Caco-2 (cell line): Measurements from ENCODE around the gene ANGPTL1. TPM values are rescaled to one million over a fixed set of nuclear protein-coding genes. Genes with fewer than 3 reads are reported as not detected.
A peak's percentile ranks its signal among the peaks of the same experiment; 100 is the strongest.

Experiments
- BruUV-seq: library from RNA; stranded (reverse); fragments of 400-500 nt; replicated peaks from 2 replicates; lab custom pipeline; 2021; lab: Mats Ljungman, UMichigan
- CTCF ChIA-PET: fragments of 300-600 bp; sonication (Branson Sonifier 250); formaldehyde crosslinking; loops from one replicate; lab custom pipeline; 2022; ENCODE audit warnings: antibody characterized with exemption; lab: Charles Lee
- POLR2A ChIA-PET: fragments of 300-600 bp; sonication (Branson Sonifier 250); formaldehyde crosslinking; loops from one replicate; lab custom pipeline; 2022; ENCODE audit warnings: antibody characterized with exemption; lab: Charles Lee
- DNase-seq, 2 experiments: peaks; one replicate each; pipeline versions ENCODE4 v3.0.0 to v3.0.0-alpha.2; 2020 to 2022
- H3K27me3 ChIP-seq: replicated peaks from 2 replicates; pipeline ENCODE4 v1.6.0; 2011; ENCODE audit warnings: low read length; ENCODE audit not compliant: control insufficient read depth, insufficient read depth
- H3K36me3 ChIP-seq: 2 replicates; pipeline ENCODE4 v1.5.1; 2011; ENCODE audit warnings: low read length; ENCODE audit not compliant: control insufficient read depth, insufficient read depth
- H3K4me1 ChIP-seq: fragments of 250-450 bp; sonication (Bioruptor Pico); 2 replicates; pipeline ENCODE4 v1.5.1; 2020; ENCODE audit warnings: mild to moderate bottlenecking
- H3K4me3 ChIP-seq: 2 replicates; pipeline ENCODE4 v1.5.1; 2011; ENCODE audit warnings: low read depth, mild to moderate bottlenecking, control low read depth, low read length
- H3K9me3 ChIP-seq: fragments of 250-450 bp; sonication (Bioruptor Pico); 2 replicates; pipeline ENCODE4 v1.5.1; 2020; ENCODE audit warnings: mild to moderate bottlenecking, moderate library complexity
- H3K27ac Mint-ChIP-seq: one replicate; pipeline ENCODE4 v1.8.0; 2022; ENCODE audit warnings: mixed read lengths; ENCODE audit not compliant: unreplicated experiment
- H3K27me3 Mint-ChIP-seq: one replicate; pipeline ENCODE4 v1.8.0; 2022; ENCODE audit warnings: mixed read lengths; ENCODE audit not compliant: insufficient read depth, unreplicated experiment
- H3K36me3 Mint-ChIP-seq: one replicate; pipeline ENCODE4 v1.8.0; 2022; ENCODE audit warnings: mild to moderate bottlenecking, mixed read lengths; ENCODE audit not compliant: insufficient read depth, unreplicated experiment
- H3K4me1 Mint-ChIP-seq: one replicate; pipeline ENCODE4 v1.8.0; 2022; ENCODE audit warnings: low read depth, mixed read lengths; ENCODE audit not compliant: unreplicated experiment
- H3K4me3 Mint-ChIP-seq: one replicate; pipeline ENCODE4 v1.8.0; 2022; ENCODE audit warnings: mild to moderate bottlenecking, moderate library complexity, mixed read lengths; ENCODE audit not compliant: unreplicated experiment
- H3K9me3 Mint-ChIP-seq: one replicate; pipeline ENCODE4 v1.8.0; 2022; ENCODE audit warnings: mixed read lengths; ENCODE audit not compliant: unreplicated experiment
- intact Hi-C: fragments of 100-400 bp; cut with micrococcal nuclease; formaldehyde crosslinking; loops from one replicate; pipeline ENCODE4 v1.10.0; 2022; ENCODE audit not compliant: unreplicated experiment
- total RNA-seq: library from RNA; stranded (reverse); gene quantifications from 2 replicates; pipeline ENCODE4 v1.2.3, GENCODE V29; 2022
- TF ChIP-seq, protein P1 (sequence below), 2 experiments: fragments of 200-600 bp in 1 of 2; IDR thresholded peaks; 1 replicate in 1 of 2; 2 replicates in 1 of 2; pipeline versions ENCODE4 v1.5.1 to v1.8.0; 2011 to 2022; ENCODE audit warnings: antibody characterized with exemption in 1 of 2, control low read depth in 1 of 2, inconsistent platforms in 1 of 2, low read depth in 1 of 2, low read length in 1 of 2, mild to moderate bottlenecking in 1 of 2, moderate library complexity in 1 of 2; ENCODE audit not compliant: insufficient read depth in 1 of 2, severe bottlenecking in 1 of 2, unreplicated experiment in 1 of 2

Gene ANGPTL1
- total RNA-seq, 1 experiment from 2014 or later = not detected

DNA sequence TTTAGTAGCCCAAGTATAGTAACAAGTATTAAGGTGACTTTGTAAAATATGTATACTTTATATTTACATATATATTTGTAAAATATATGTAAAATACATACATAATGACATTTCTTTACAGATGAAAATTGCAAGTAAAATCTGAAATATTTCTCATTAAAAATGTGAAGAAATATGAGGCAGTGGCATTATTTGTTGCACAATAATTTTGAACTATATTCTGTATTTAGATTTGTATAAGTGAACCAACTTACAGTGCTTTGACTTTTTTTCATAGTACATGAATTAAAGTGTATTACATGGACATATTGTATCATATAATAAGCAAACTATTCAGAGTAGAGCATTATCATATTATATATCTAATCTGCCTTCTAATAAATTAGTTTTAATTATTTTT lies 60.3 kb downstream of the ANGPTL1 start:
- H3K27me3 Mint-ChIP-seq = no peaks in the 10 kb centered on the region
- intact Hi-C loops = no loop called here
- Histone ChIP-seq H3K4me1 (peaks cover 5% of the 10 kb centered on the region), H3K4me3 (no peak overlapping the region), H3K9me3 (no peaks in the 10 kb centered on the region), H3K27me3 (no peaks in the 10 kb centered on the region), H3K36me3 (no peaks in the 10 kb centered on the region)
- TF ChIP-seq, protein P1, sequence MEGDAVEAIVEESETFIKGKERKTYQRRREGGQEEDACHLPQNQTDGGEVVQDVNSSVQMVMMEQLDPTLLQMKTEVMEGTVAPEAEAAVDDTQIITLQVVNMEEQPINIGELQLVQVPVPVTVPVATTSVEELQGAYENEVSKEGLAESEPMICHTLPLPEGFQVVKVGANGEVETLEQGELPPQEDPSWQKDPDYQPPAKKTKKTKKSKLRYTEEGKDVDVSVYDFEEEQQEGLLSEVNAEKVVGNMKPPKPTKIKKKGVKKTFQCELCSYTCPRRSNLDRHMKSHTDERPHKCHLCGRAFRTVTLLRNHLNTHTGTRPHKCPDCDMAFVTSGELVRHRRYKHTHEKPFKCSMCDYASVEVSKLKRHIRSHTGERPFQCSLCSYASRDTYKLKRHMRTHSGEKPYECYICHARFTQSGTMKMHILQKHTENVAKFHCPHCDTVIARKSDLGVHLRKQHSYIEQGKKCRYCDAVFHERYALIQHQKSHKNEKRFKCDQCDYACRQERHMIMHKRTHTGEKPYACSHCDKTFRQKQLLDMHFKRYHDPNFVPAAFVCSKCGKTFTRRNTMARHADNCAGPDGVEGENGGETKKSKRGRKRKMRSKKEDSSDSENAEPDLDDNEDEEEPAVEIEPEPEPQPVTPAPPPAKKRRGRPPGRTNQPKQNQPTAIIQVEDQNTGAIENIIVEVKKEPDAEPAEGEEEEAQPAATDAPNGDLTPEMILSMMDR (IDR thresholded peaks at IDR 0.05; ENCODE audit: insufficient read depth in 1 of 2, low read depth in 1 of 2, low read length in 1 of 2, severe bottlenecking in 1 of 2, unreplicated experiment in 1 of 2) = no peak
- DNase-seq = no peak
- H3K4me3 Mint-ChIP-seq = no peak overlapping the region
- ChIA-PET CTCF (no interaction called here), POLR2A (no interaction called here)
- H3K36me3 Mint-ChIP-seq = peaks cover 10% of the 10 kb centered on the region
- no peaks in the 10 kb centered on the region for H3K9me3 Mint-ChIP-seq
- H3K27ac Mint-ChIP-seq = no peak overlapping the region
- H3K4me1 Mint-ChIP-seq = peaks cover 14% of the 10 kb centered on the region
- BruUV-seq = no TSS peak

DNA sequence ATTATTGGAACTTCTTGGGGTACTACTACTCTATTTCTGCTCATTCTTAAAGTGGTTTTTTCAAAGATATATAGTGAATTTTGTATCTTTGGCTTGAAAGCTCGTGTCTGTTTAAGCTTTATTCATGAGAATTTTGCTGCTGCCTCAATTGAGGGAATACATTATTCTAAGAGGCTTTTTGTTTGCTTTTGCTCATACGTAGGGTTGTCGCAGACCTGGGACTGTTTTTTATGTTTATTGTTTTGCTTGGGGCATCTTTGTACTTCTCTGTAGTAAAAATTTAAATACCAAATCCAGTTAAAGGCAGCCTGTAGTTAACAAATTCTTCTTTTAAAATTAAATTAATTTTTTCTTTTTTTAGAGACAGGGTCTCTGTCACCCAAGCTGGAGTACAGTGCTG lies 62.3 kb downstream of the ANGPTL1 start:
- ChIA-PET POLR2A (no interaction called here), CTCF (no interaction called here)
- H3K4me3 Mint-ChIP-seq = no peak overlapping the region
- no peak for DNase-seq
- no peak overlapping the region for H3K4me3 ChIP-seq
- peaks cover 5% of the 10 kb centered on the region for H3K4me1 ChIP-seq
- H3K27me3 Mint-ChIP-seq = no peaks in the 10 kb centered on the region
- TF ChIP-seq, protein P1 (IDR thresholded peaks at IDR 0.05; ENCODE audit: insufficient read depth in 1 of 2, low read depth in 1 of 2, low read length in 1 of 2, severe bottlenecking in 1 of 2, unreplicated experiment in 1 of 2) = no peak
- BruUV-seq = no TSS peak
- no peaks in the 10 kb centered on the region for H3K9me3 ChIP-seq
- H3K36me3 ChIP-seq = no peaks in the 10 kb centered on the region
- peaks cover 6% of the 10 kb centered on the region for H3K36me3 Mint-ChIP-seq
- H3K27ac Mint-ChIP-seq = no peak overlapping the region
- H3K9me3 Mint-ChIP-seq = no peaks in the 10 kb centered on the region
- intact Hi-C loops = no loop called here
- H3K4me1 Mint-ChIP-seq = peaks cover 16% of the 10 kb centered on the region
- H3K27me3 ChIP-seq = no peaks in the 10 kb centered on the region

DNA sequence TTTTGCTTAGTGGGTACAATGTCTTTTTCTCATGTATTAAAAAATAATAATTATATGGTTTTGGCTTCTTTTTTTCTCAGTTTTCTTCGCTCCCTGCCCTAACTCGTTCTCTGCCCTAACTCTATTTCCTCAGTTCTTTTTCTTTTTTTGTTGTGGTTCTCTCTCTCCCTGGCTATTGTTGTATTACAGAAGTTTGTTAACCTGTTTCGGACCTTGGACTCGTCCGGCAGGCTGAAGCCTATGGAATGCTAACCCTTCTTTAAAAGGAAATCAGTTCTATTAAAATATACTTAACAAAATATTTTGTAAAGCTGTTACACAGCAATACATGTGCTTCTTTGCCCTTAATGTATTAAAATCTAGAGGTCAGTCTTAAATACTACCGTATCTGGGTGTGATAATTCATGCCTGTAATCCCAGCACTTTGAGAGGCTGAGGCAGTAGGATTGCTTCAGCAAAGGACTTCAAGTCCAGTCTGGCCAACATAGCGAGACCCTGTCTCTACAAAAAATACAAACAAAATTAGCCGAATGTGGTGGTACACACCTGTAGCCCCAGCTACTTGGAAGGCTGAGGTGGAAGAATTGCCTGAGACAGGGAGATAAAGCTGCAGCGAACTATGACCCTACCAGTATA lies 64.1 kb downstream of the ANGPTL1 start:
- TF ChIP-seq, protein P1 (IDR thresholded peaks at IDR 0.05; ENCODE audit: insufficient read depth in 1 of 2, low read depth in 1 of 2, low read length in 1 of 2, severe bottlenecking in 1 of 2, unreplicated experiment in 1 of 2) = no peak
- peaks cover 6% of the 10 kb centered on the region for H3K36me3 Mint-ChIP-seq
- H3K9me3 Mint-ChIP-seq = no peaks in the 10 kb centered on the region
- Histone ChIP-seq H3K4me3 (no peak overlapping the region), H3K36me3 (no peaks in the 10 kb centered on the region), H3K27me3 (no peaks in the 10 kb centered on the region), H3K4me1 (peaks cover 8% of the 10 kb centered on the region), H3K9me3 (no peaks in the 10 kb centered on the region)
- no peak overlapping the region for H3K4me3 Mint-ChIP-seq
- no peaks in the 10 kb centered on the region for H3K27me3 Mint-ChIP-seq
- ChIA-PET POLR2A (no interaction called here), CTCF (interaction anchor here (1.7 kb wide), 1 partner anchor 196 kb away, joined by 7 read pairs; no protein-coding TSS in a partner anchor)
- DNase-seq = peak in 1 of 2 experiments; percentile 11
- no TSS peak for BruUV-seq
- H3K4me1 Mint-ChIP-seq = peaks cover 16% of the 10 kb centered on the region
- intact Hi-C loops = no loop called here
- no peak overlapping the region for H3K27ac Mint-ChIP-seq
